Right lobe of liver (tissue), 6 donors: ENCODE results near the gene EHD3. TPM values are rescaled to one million over a fixed set of nuclear protein-coding genes. Genes with fewer than 3 reads are reported as not detected.

Experiments used
- ATAC-seq, 4 donors: fragments of 200-7000 bp; cut with Tn5 transposase; one replicate each; pipeline ENCODE4 v1.9.1; 2020; ENCODE audit warnings: mild to moderate bottlenecking in 4 of 4, moderate library complexity in 4 of 4
- DNase-seq, 3 donors: peaks; one replicate each; pipeline ENCODE4 v3.0.0-alpha.2; 2020
- H3K27ac ChIP-seq, 3 donors: fragments of 200-600 bp; one replicate each; pipeline ENCODE4 v1.8.0; 2022
- H3K27me3 ChIP-seq, 2 donors: fragments of 200-600 bp; one replicate each; pipeline ENCODE4 v1.8.0; 2022
- H3K36me3 ChIP-seq, 4 donors: fragments of 200-600 bp; sonication (generic) in 1 of 4; one replicate each; pipeline versions ENCODE4 v1.5.1 to v1.8.0; 2017 to 2022; ENCODE audit warnings: control low read depth in 1 of 4
- H3K4me1 ChIP-seq, 4 donors: fragments of 200-600 bp; sonication (generic) in 1 of 4; one replicate each; pipeline versions ENCODE4 v1.5.1 to v1.8.0; 2017 to 2022; ENCODE audit warnings: control low read depth in 1 of 4
- H3K4me3 ChIP-seq, 3 donors: fragments of 200-600 bp; one replicate each; pipeline ENCODE4 v1.8.0; 2022
- H3K9me3 ChIP-seq, 4 donors: fragments of 200-600 bp; sonication (generic) in 1 of 4; one replicate each; pipeline versions ENCODE4 v1.5.1 to v1.8.0; 2017 to 2022; ENCODE audit warnings: control low read depth in 1 of 4
- CTCF ChIP-seq, 4 donors: fragments of 200-600 bp in 3 of 4; fragments of 450-650 bp in 1 of 4; IDR thresholded peaks; one replicate each; pipeline versions ENCODE4 v1.5.1 to v1.8.0; 2016 to 2022; ENCODE audit warnings: antibody characterized with exemption in 4 of 4, mild to moderate bottlenecking in 2 of 4
- POLR2A ChIP-seq: fragments of 450-650 bp; IDR thresholded peaks from one replicate; pipeline ENCODE4 v1.6.1; 2017; ENCODE audit warnings: antibody characterized with exemption, mild to moderate bottlenecking
- WGBS: methylation state at CpG from one replicate; pipeline ENCODE4 v1.1.6; 2018; ENCODE audit warnings: low coverage, low lambda C conversion rate; ENCODE audit not compliant: insufficient coverage; ENCODE audit errors: missing lambda C conversion rate; 5-methylcytosine and 5-hydroxymethylcytosine counted together
- intact Hi-C, 2 donors: fragments of 100-400 bp; cut with DNase I; formaldehyde crosslinking; loops; one replicate each; pipeline versions ENCODE4 v1.11.2 to v1.14.1; 2022
- total RNA-seq, 6 experiments: library from RNA; depleted of rRNA in 2 of 6; stranded (reverse); fragments of >200 nt in 2 of 6; fragmentation: NEBNext Ultra II Directional in 3 of 6; extraction: Animal tissue kit (Norgen Biotek cat#: 25700) in 3 of 6; gene quantifications; one replicate each; pipeline versions ENCODE4 v1.1.0 to v1.2.4, GENCODE V29; 2016 to 2023
- donor health status: DM: no; HTN: yes; CAD: no.
- donor health status: DM: no; HTN: no; CAD: no.
- donor health status: DM: no; HTN: no; CAD: no.
- donor health status: DM: no; HTN: yes; CAD: no.
- donor health status: DM: no; HTN: yes; CAD: no.

Gene EHD3
- total RNA-seq, 6 experiments from 2014 or later, result 4.0 to 10.6 (median 7.6) TPM

DNA sequence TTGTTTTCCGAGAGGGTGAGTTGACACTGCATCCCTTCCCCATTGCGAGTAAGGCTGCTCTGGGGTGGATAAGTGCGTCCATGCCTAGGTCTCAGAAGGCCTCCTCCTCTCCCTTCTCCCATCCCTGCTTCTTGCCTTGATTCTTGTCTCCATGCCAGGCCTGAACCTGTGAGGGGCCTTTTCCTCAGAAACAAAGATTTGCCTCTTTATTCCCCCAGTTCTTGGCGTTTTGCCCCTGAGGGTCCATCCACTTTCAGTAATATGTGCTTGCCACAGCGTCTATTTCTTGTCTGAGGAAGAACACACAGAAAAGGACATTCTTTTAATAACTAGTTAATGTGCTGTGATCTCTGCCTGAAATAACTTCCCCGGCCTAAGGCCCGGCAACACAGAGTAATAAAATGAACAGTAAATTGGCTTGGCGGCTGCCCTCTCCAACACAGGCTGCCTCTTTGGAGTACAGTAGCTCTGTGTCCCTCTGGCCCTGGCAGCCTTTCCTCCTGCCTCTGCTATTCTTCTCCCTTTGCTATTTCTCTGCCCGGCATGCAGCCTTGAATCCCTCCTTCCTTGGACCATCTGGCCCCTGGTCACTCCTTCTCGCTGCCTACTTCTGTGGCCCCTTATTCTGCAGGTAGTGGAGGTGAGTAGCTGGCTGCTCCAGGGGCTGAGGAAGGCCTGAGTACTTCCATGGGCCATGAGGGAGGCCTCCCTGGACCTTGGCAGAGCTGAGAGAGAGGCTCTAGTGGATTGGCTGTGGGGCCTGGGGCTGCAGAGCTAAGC is 4.4 kb downstream of the EHD3 start:
- Histone ChIP-seq H3K36me3 (no peaks in the 10 kb centered on the region), H3K4me3 (peak overlapping the region in 1 of 3 donors; percentile 10), H3K4me1 (peaks cover 0 to 7% (median 0%) of the 10 kb centered on the region in 4 donors), H3K9me3 (no peaks in the 10 kb centered on the region), H3K27ac (peak overlapping the region in 1 of 3 donors; percentile 3), H3K27me3 (no peaks in the 10 kb centered on the region)
- 66% methylated on average over 10 of the region's 10 CpGs for WGBS
- intact Hi-C loops, result no loop called here
- TF ChIP-seq CTCF (IDR thresholded peaks at IDR 0.05) (no peak), POLR2A (no peak)
- DNase-seq (peak in 1 of 3 donors; percentile 31), ATAC-seq (no peak)

GRCh38 chr2:31238906-31239592 is 5.1 kb downstream of the EHD3 start:
- peak overlapping the region in 1 of 3 donors; percentile 75 for H3K27ac ChIP-seq
- no peak overlapping the region for H3K4me3 ChIP-seq
- H3K36me3 ChIP-seq, result no peaks in the 10 kb centered on the region
- H3K4me1 ChIP-seq, result peaks cover 0 to 4% (median 0%) of the 10 kb centered on the region in 4 donors
- no peak for ATAC-seq
- TF ChIP-seq CTCF (IDR thresholded peaks at IDR 0.05) (no peak), POLR2A (no peak)
- H3K9me3 ChIP-seq, result no peaks in the 10 kb centered on the region
- H3K27me3 ChIP-seq, result no peaks in the 10 kb centered on the region
- peak in 2 of 3 donors; percentile 26 to 35 for DNase-seq
- 51% methylated on average over 4 of the region's 13 CpGs for WGBS
- intact Hi-C loops, result no loop called here

GRCh38 chr2:31239593-31240177 is 5.7 kb downstream of the EHD3 start:
- Histone ChIP-seq H3K36me3 (no peaks in the 10 kb centered on the region), H3K4me3 (no peak overlapping the region), H3K27ac (peak overlapping the region in 1 of 3 donors; percentile 75), H3K4me1 (no peaks in the 10 kb centered on the region), H3K27me3 (no peaks in the 10 kb centered on the region), H3K9me3 (no peaks in the 10 kb centered on the region)
- intact Hi-C loops, result no loop called here
- DNase-seq, result peak in 2 of 3 donors; percentile 48 to 54
- ATAC-seq, result peak; percentile 65 to 77 (median 68)
- WGBS, result 28% methylated on average over 5 of the region's 22 CpGs
- no peak for TF ChIP-seq POLR2A
- TF ChIP-seq CTCF (IDR thresholded peaks at IDR 0.05), result no peak

DNA sequence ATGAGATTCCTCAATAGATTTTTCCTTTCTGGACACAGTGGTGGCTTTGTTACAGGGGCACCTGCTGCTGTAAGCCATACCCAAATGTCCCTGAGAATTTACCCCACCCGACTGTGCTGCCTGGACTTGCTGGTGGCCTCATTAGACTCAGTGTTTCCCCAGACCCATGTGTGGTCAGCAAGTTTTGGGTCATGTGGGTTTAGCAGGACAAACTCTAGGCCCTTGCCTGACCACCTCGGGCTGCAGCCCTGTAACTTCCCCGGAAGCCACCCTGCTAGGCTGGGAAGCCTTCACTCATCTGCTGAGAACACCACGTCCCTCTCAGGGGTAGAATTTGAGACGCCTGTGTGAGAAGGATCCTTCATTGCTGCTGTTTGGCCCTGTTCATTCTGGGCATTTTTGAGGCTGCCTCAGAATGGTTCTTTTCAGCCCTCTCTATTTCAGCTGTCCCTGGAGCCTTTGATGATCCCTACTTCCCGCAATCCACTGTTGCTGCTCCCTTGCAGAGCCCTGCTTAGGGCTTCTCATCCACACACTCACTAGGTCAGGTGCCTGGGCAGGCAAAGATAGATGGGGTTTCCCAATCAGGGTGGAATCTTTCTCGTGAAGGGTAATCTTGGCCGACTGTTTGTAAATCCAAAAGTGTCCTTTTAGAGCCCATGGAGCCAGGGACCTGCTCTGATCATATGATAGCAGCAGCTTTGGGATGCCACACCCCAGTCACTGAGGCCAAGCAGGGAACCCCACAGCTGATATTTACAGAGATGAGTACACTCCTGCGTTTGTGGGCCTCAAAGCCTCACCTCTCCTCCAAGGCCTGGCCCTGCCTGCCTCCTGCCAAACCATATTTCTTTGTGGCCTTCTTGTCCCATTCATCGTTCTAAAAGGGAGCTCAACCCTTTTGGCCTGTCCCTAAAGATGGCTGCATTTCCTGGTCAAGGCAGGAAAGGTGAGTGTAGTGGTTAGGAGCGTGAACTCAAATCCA is 6.7 kb downstream of the EHD3 start:
- Histone ChIP-seq H3K4me3 (no peak overlapping the region), H3K27ac (peak overlapping the region in 1 of 3 donors; percentile 75), H3K27me3 (no peaks in the 10 kb centered on the region), H3K36me3 (no peaks in the 10 kb centered on the region), H3K4me1 (no peaks in the 10 kb centered on the region), H3K9me3 (no peaks in the 10 kb centered on the region)
- intact Hi-C loops, result no loop called here
- TF ChIP-seq POLR2A (no peak), CTCF (IDR thresholded peaks at IDR 0.05) (no peak)
- ATAC-seq (no peak), DNase-seq (peak in 1 of 3 donors; percentile 36)
- 66% methylated on average over 4 of the region's 11 CpGs for WGBS
